HepG2 (cell line): ENCODE results near the gene DQX1. TPM values are rescaled to one million over a fixed set of nuclear protein-coding genes. Genes with fewer than 3 reads are reported as not detected.
A peak's percentile ranks its signal among the peaks of the same experiment; 100 is the strongest.

Source experiments
- EEA1 ChIP-seq: sonication (generic); formaldehyde crosslinking; IDR thresholded peaks from 2 replicates; pipeline ENCODE4 v1.5.1; 2020; ENCODE audit warnings: mild to moderate bottlenecking, missing genetic modification reagents, borderline replicate concordance
- EZH2 ChIP-seq: conservative IDR thresholded peaks from 2 replicates; pipeline ENCODE4 v1.6.1; 2012; ENCODE audit warnings: mild to moderate bottlenecking, low read depth, low read length, moderate library complexity
- HOXA9 ChIP-seq: sonication (generic); formaldehyde crosslinking; IDR thresholded peaks from 2 replicates; pipeline ENCODE4 v1.8.1; 2022; ENCODE audit warnings: missing genetic modification reagents, mild to moderate bottlenecking, moderate library complexity, borderline replicate concordance
- IRF1 ChIP-seq: sonication (generic); formaldehyde crosslinking; IDR thresholded peaks from 2 replicates; pipeline ENCODE4 v1.4.0; 2020; ENCODE audit warnings: low read depth, mild to moderate bottlenecking, missing genetic modification reagents
- PCBP2 ChIP-seq: fragments of 200-400 bp; formaldehyde crosslinking; optimal IDR thresholded peaks from 2 replicates; pipeline ENCODE3; 2018; ENCODE audit warnings: low read length, low read depth; ENCODE audit not compliant: poor library complexity, severe bottlenecking
- SP140L ChIP-seq: sonication (generic); formaldehyde crosslinking; IDR thresholded peaks from 2 replicates; pipeline ENCODE4 v1.4.0; 2020; ENCODE audit warnings: missing genetic modification reagents, borderline replicate concordance
- TEAD2 ChIP-seq: sonication (generic); formaldehyde crosslinking; IDR thresholded peaks from 2 replicates; pipeline ENCODE4 v1.9.0; 2021; ENCODE audit warnings: missing genetic modification reagents
- TP53 ChIP-seq: sonication (generic); formaldehyde crosslinking; conservative IDR thresholded peaks from 2 replicates; pipeline ENCODE4 v1.4.0; 2020; ENCODE audit warnings: missing genetic modification reagents
- ZIK1 ChIP-seq: sonication (generic); formaldehyde crosslinking; IDR thresholded peaks from 2 replicates; pipeline ENCODE4 v1.5.0; 2020; ENCODE audit warnings: mild to moderate bottlenecking, low read depth, missing genetic modification reagents, borderline replicate concordance
- ZNF335 ChIP-seq: sonication (generic); formaldehyde crosslinking; IDR thresholded peaks from 2 replicates; pipeline ENCODE4 v1.4.0; 2020; ENCODE audit warnings: missing genetic modification reagents
- ZNF558 ChIP-seq: sonication (generic); formaldehyde crosslinking; IDR thresholded peaks from 2 replicates; pipeline ENCODE4 v1.9.0; 2022; ENCODE audit warnings: mild to moderate bottlenecking, missing genetic modification reagents, borderline replicate concordance
- ZNF674 ChIP-seq: sonication (generic); formaldehyde crosslinking; IDR thresholded peaks from 2 replicates; pipeline ENCODE4 v1.5.0; 2020; ENCODE audit warnings: low read depth, mild to moderate bottlenecking, missing genetic modification reagents
- polyA plus RNA-seq, 8 experiments: library from polyadenylated mRNA; depleted of rRNA in 3 of 8; stranded (reverse) in 7 of 8; unstranded in 1 of 8; fragments of >200 nt; fragmentation: Illumina TruSeq in 4 of 8; extraction: Trizol in 4 of 8; gene quantifications; 2 replicates each; pipeline versions ENCODE4 v1.2.1 to v1.2.3, GENCODE V29; 2011 to 2016; ENCODE audit warnings: low read depth in 4 of 8, missing spikeins in 1 of 8, mixed read lengths in 1 of 8; ENCODE audit not compliant: insufficient read depth in 1 of 8
- total RNA-seq, 5 experiments: library from RNA; depleted of rRNA; stranded (reverse); fragments of >200 nt; fragmentation: Illumina TruSeq; extraction: Trizol; gene quantifications; 2 replicates each; pipeline ENCODE4 v1.2.3, GENCODE V29; 2016; ENCODE audit warnings: low read depth in 1 of 5
- TF ChIP-seq, protein P1 (sequence below): IDR thresholded peaks from 2 replicates; pipeline ENCODE4 v1.6.1; 2016; ENCODE audit warnings: missing compliant biosample characterization, missing genetic modification reagents, borderline replicate concordance
- TF ChIP-seq, protein P2 (sequence below): IDR thresholded peaks from 2 replicates; pipeline ENCODE4 v1.6.1; 2012; ENCODE audit warnings: low read depth, low read length, improper control_type of control experiment
- TF ChIP-seq, protein P3 (sequence below): sonication (generic); formaldehyde crosslinking; IDR thresholded peaks from 2 replicates; pipeline ENCODE4 v1.5.1; 2020; ENCODE audit warnings: mild to moderate bottlenecking, moderate library complexity, missing genetic modification reagents
- TF ChIP-seq, protein P4 (sequence below): sonication (generic); formaldehyde crosslinking; IDR thresholded peaks from 2 replicates; pipeline ENCODE4 v1.8.1; 2022; ENCODE audit warnings: low read depth, mild to moderate bottlenecking, missing genetic modification reagents
- TF ChIP-seq, protein P5 (sequence below): fragments of 450-650 bp; IDR thresholded peaks from 2 replicates; pipeline ENCODE4 v1.6.1; 2017; ENCODE audit warnings: mild to moderate bottlenecking

Gene DQX1
- total and polyA plus RNA-seq, 2 of the 13 experiments (the other 11 are each of a cell fraction or from before 2014, with no cell fraction given), result 27.6 to 89.8 TPM

- no peak for TF ChIP-seq EZH2
- TF ChIP-seq ZNF335 (CRISPR knock-in tag), result no peak
- no peak for TF ChIP-seq IRF1 (CRISPR knock-in tag)
- TF ChIP-seq ZNF558 (CRISPR knock-in tag), result no peak
- no peak for TF ChIP-seq ZIK1 (CRISPR knock-in tag)
- TF ChIP-seq, protein P1, sequence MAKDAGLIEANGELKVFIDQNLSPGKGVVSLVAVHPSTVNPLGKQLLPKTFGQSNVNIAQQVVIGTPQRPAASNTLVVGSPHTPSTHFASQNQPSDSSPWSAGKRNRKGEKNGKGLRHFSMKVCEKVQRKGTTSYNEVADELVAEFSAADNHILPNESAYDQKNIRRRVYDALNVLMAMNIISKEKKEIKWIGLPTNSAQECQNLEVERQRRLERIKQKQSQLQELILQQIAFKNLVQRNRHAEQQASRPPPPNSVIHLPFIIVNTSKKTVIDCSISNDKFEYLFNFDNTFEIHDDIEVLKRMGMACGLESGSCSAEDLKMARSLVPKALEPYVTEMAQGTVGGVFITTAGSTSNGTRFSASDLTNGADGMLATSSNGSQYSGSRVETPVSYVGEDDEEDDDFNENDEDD (CRISPR knock-in tag), result peak; percentile 42; the same call in 1 of the 2 replicates
- peak; percentile 76; the same call in 1 of the 2 replicates for TF ChIP-seq HOXA9 (CRISPR knock-in tag)
- TF ChIP-seq ZNF674 (CRISPR knock-in tag), result no peak
- 0 out of 2 replicates have a peak, but pooled peaks have one; percentile 15 for TF ChIP-seq SP140L (CRISPR knock-in tag)
- no peak for TF ChIP-seq PCBP2
- TF ChIP-seq, protein P2, sequence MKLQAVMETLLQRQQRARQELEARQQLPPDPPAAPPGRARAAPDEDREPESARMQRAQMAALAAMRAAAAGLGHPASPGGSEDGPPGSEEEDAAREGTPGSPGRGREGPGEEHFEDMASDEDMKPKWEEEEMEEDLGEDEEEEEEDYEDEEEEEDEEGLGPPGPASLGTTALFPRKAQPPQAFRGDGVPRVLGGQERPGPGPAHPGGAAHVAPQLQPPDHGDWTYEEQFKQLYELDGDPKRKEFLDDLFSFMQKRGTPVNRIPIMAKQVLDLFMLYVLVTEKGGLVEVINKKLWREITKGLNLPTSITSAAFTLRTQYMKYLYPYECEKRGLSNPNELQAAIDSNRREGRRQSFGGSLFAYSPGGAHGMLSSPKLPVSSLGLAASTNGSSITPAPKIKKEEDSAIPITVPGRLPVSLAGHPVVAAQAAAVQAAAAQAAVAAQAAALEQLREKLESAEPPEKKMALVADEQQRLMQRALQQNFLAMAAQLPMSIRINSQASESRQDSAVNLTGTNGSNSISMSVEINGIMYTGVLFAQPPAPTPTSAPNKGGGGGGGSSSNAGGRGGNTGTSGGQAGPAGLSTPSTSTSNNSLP, result no peak; the same call in 1 of the 2 replicates
- TF ChIP-seq, protein P3, sequence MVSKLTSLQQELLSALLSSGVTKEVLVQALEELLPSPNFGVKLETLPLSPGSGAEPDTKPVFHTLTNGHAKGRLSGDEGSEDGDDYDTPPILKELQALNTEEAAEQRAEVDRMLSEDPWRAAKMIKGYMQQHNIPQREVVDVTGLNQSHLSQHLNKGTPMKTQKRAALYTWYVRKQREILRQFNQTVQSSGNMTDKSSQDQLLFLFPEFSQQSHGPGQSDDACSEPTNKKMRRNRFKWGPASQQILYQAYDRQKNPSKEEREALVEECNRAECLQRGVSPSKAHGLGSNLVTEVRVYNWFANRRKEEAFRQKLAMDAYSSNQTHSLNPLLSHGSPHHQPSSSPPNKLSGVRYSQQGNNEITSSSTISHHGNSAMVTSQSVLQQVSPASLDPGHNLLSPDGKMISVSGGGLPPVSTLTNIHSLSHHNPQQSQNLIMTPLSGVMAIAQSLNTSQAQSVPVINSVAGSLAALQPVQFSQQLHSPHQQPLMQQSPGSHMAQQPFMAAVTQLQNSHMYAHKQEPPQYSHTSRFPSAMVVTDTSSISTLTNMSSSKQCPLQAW (CRISPR knock-in tag), result no peak; the same call in 1 of the 2 replicates
- TF ChIP-seq, protein P4, sequence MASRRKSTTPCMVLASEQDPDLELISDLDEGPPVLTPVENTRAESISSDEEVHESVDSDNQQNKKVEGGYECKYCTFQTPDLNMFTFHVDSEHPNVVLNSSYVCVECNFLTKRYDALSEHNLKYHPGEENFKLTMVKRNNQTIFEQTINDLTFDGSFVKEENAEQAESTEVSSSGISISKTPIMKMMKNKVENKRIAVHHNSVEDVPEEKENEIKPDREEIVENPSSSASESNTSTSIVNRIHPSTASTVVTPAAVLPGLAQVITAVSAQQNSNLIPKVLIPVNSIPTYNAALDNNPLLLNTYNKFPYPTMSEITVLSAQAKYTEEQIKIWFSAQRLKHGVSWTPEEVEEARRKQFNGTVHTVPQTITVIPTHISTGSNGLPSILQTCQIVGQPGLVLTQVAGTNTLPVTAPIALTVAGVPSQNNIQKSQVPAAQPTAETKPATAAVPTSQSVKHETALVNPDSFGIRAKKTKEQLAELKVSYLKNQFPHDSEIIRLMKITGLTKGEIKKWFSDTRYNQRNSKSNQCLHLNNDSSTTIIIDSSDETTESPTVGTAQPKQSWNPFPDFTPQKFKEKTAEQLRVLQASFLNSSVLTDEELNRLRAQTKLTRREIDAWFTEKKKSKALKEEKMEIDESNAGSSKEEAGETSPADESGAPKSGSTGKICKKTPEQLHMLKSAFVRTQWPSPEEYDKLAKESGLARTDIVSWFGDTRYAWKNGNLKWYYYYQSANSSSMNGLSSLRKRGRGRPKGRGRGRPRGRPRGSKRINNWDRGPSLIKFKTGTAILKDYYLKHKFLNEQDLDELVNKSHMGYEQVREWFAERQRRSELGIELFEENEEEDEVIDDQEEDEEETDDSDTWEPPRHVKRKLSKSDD (CRISPR knock-in tag), result peak; percentile 38; the same call in 1 of the 2 replicates
- TF ChIP-seq, protein P5, sequence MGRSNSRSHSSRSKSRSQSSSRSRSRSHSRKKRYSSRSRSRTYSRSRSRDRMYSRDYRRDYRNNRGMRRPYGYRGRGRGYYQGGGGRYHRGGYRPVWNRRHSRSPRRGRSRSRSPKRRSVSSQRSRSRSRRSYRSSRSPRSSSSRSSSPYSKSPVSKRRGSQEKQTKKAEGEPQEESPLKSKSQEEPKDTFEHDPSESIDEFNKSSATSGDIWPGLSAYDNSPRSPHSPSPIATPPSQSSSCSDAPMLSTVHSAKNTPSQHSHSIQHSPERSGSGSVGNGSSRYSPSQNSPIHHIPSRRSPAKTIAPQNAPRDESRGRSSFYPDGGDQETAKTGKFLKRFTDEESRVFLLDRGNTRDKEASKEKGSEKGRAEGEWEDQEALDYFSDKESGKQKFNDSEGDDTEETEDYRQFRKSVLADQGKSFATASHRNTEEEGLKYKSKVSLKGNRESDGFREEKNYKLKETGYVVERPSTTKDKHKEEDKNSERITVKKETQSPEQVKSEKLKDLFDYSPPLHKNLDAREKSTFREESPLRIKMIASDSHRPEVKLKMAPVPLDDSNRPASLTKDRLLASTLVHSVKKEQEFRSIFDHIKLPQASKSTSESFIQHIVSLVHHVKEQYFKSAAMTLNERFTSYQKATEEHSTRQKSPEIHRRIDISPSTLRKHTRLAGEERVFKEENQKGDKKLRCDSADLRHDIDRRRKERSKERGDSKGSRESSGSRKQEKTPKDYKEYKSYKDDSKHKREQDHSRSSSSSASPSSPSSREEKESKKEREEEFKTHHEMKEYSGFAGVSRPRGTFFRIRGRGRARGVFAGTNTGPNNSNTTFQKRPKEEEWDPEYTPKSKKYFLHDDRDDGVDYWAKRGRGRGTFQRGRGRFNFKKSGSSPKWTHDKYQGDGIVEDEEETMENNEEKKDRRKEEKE, result no peak
- TF ChIP-seq EEA1 (CRISPR knock-in tag), result no peak
- TF ChIP-seq TEAD2, result no peak
- no peak for TF ChIP-seq TP53 (CRISPR knock-in tag)
Measured at GRCh38 chr2:74502147-74502719, 23.8 kb downstream of the DQX1 start (continued).
